ENCODE measurements around the gene SH2D2A.

- TF ChIP-seq POLR2AphosphoS5 (IDR thresholded peaks at IDR 0.05) (no peak), CTCF (IDR thresholded peaks at IDR 0.05) (no peak), POLR2A (IDR thresholded peaks at IDR 0.05) (no peak), EP300 (IDR thresholded peaks at IDR 0.05) (no peak)
Measured at GRCh38 chr1:156845055-156845952, 28.7 kb upstream of the SH2D2A start.

Data from stomach (tissue), 4 donors.